ENCODE measurements around the gene PON1. TPM values are rescaled to one million over a fixed set of nuclear protein-coding genes. Genes with fewer than 3 reads are reported as not detected.

The PON1 gene
- total RNA-seq, 2 donors from 2014 or later, result 0.78 TPM; not detected in 1

- Histone ChIP-seq H3K27me3 (no peaks in the 10 kb centered on the region), H3K9me3 (no peaks in the 10 kb centered on the region), H3K27ac (no peak overlapping the region), H3K36me3 (replicated peaks in 1 of 2; ENCODE audit: insufficient read depth in 1 of 2, low read depth in 2 of 2) (no peaks in the 10 kb centered on the region), H3K4me3 (no peak overlapping the region), H3K4me1 (no peaks in the 10 kb centered on the region)
- intact Hi-C loops (cut with DNase I), result no loop called here
- ATAC-seq (no peak), DNase-seq (no peak)
- WGBS, 2 donors, result 63 to 67% methylated on average over 2 of the region's 2 CpGs
- TF ChIP-seq CTCF (IDR thresholded peaks at IDR 0.05), result no peak
- TF ChIP-seq POLR2A (IDR thresholded peaks at IDR 0.05), result no peak
Observed at GRCh38 chr7:95286096-95286495, 38.2 kb downstream of the PON1 start.

- 55 to 62% methylated on average over 2 of the region's 2 CpGs for WGBS, 2 donors
- intact Hi-C loops (cut with DNase I), result no loop called here
- no peaks in the 10 kb centered on the region for H3K27me3 ChIP-seq
- H3K36me3 ChIP-seq (replicated peaks in 1 of 2; ENCODE audit: insufficient read depth in 1 of 2, low read depth in 2 of 2), result no peaks in the 10 kb centered on the region
- ATAC-seq, result no peak
- no peak overlapping the region for H3K27ac ChIP-seq
- DNase-seq, result no peak
- H3K9me3 ChIP-seq, result no peaks in the 10 kb centered on the region
- no peaks in the 10 kb centered on the region for H3K4me1 ChIP-seq
- H3K4me3 ChIP-seq, result no peak overlapping the region
- TF ChIP-seq CTCF (IDR thresholded peaks at IDR 0.05) (no peak), POLR2A (IDR thresholded peaks at IDR 0.05) (no peak)
Observed at GRCh38 chr7:95279417-95279816, 44.9 kb downstream of the PON1 start.

GRCh38 chr7:95276114-95276513, 48.2 kb downstream of the PON1 start:
- no peak overlapping the region for H3K4me3 ChIP-seq
- no peak for ATAC-seq
- TF ChIP-seq POLR2A (IDR thresholded peaks at IDR 0.05) (no peak), CTCF (IDR thresholded peaks at IDR 0.05) (no peak)

GRCh38 chr7:95269640-95270039, 54.7 kb downstream of the PON1 start:
- no peaks in the 10 kb centered on the region for H3K4me1 ChIP-seq
- H3K36me3 ChIP-seq (replicated peaks in 1 of 2; ENCODE audit: insufficient read depth in 1 of 2, low read depth in 2 of 2), result no peaks in the 10 kb centered on the region
- no peak for DNase-seq
- WGBS, 2 donors, result 86 to 89% methylated on average over 5 of the region's 5 CpGs
- no peaks in the 10 kb centered on the region for H3K27me3 ChIP-seq
- no peak overlapping the region for H3K4me3 ChIP-seq
- intact Hi-C loops (cut with DNase I), result no loop called here
- TF ChIP-seq POLR2A (IDR thresholded peaks at IDR 0.05) (no peak), CTCF (IDR thresholded peaks at IDR 0.05) (no peak)
- no peak overlapping the region for H3K27ac ChIP-seq
- H3K9me3 ChIP-seq, result no peaks in the 10 kb centered on the region
- no peak for ATAC-seq

More at GRCh38 chr7:95276114-95276513, 48.2 kb downstream of the PON1 start:
- 58 to 87% methylated on average over 2 of the region's 2 CpGs for WGBS, 2 donors
- H3K36me3 ChIP-seq (replicated peaks in 1 of 2; ENCODE audit: insufficient read depth in 1 of 2, low read depth in 2 of 2), result no peaks in the 10 kb centered on the region
- H3K27me3 ChIP-seq, result no peaks in the 10 kb centered on the region
- H3K4me1 ChIP-seq, result no peaks in the 10 kb centered on the region
- no peak overlapping the region for H3K27ac ChIP-seq
- intact Hi-C loops (cut with DNase I), result no loop called here
- DNase-seq, result peak in 1 of 4 donors; percentile 10
- no peaks in the 10 kb centered on the region for H3K9me3 ChIP-seq

- no peak for TF ChIP-seq CTCF (IDR thresholded peaks at IDR 0.05)
- WGBS, 2 donors, result 80 to 91% methylated on average over 2 of the region's 2 CpGs
- Histone ChIP-seq H3K4me3 (no peak overlapping the region), H3K36me3 (replicated peaks in 1 of 2; ENCODE audit: insufficient read depth in 1 of 2, low read depth in 2 of 2) (no peaks in the 10 kb centered on the region), H3K9me3 (no peaks in the 10 kb centered on the region), H3K27me3 (no peaks in the 10 kb centered on the region), H3K4me1 (no peaks in the 10 kb centered on the region), H3K27ac (no peak overlapping the region)
- no peak for ATAC-seq
- no peak for DNase-seq
- intact Hi-C loops (cut with DNase I), result no loop called here
Observed at GRCh38 chr7:95267754-95268153, 56.6 kb downstream of the PON1 start.
